Loucy (cell line): ENCODE results near the gene NET1.

Experiments used
- H2AFZ ChIP-seq: fragments of 200-600 bp; sonication (generic); 2 replicates; pipeline ENCODE4 v1.6.0; 2016; ENCODE audit warnings: antibody characterized with exemption, mild to moderate bottlenecking, low read length, moderate library complexity
- H3F3A ChIP-seq: fragments of 200-600 bp; 2 replicates; pipeline ENCODE4 v1.6.0; 2016; ENCODE audit warnings: antibody characterized with exemption, low read depth, mild to moderate bottlenecking
- H3K27me3 ChIP-seq: fragments of 200-600 bp; sonication (generic); 2 replicates; pipeline ENCODE4 v1.6.1; 2014; ENCODE audit warnings: low read length, mild to moderate bottlenecking; ENCODE audit not compliant: insufficient read depth, poor library complexity, severe bottlenecking
- H3K36me3 ChIP-seq: fragments of 200-600 bp; sonication (generic); 2 replicates; pipeline ENCODE4 v1.6.1; 2016; ENCODE audit warnings: low read length; ENCODE audit not compliant: insufficient read depth
- H3K4me1 ChIP-seq: fragments of 200-600 bp; sonication (generic); 2 replicates; pipeline ENCODE4 v1.5.1; 2014; ENCODE audit warnings: low read length, mild to moderate bottlenecking; ENCODE audit not compliant: insufficient read depth, poor library complexity, severe bottlenecking
- H3K4me2 ChIP-seq: fragments of 200-600 bp; sonication (generic); 2 replicates; pipeline ENCODE4 v1.6.0; 2014; ENCODE audit warnings: antibody characterized with exemption, low read length, low read depth, mild to moderate bottlenecking; ENCODE audit not compliant: poor library complexity, severe bottlenecking
- H3K4me3 ChIP-seq: fragments of 200-600 bp; sonication (generic); 2 replicates; pipeline ENCODE4 v1.5.1; 2014; ENCODE audit warnings: low read length, mild to moderate bottlenecking, mixed read lengths; ENCODE audit not compliant: poor library complexity, severe bottlenecking
- H3K79me2 ChIP-seq: fragments of 200-600 bp; sonication (generic); 2 replicates; pipeline ENCODE4 v1.6.1; 2014; ENCODE audit warnings: low read length; ENCODE audit not compliant: insufficient read depth
- H3K9ac ChIP-seq: fragments of 200-600 bp; sonication (generic); 2 replicates; pipeline ENCODE4 v1.6.0; 2014; ENCODE audit warnings: mild to moderate bottlenecking, low read depth, low read length, moderate library complexity; ENCODE audit not compliant: poor library complexity, severe bottlenecking
- H3K9me2 ChIP-seq: fragments of 200-600 bp; sonication (generic); replicated peaks from 2 replicates; pipeline ENCODE4 v1.6.1; 2016; ENCODE audit warnings: low read depth, low read length, mixed read lengths
- H3K9me3 ChIP-seq: fragments of 200-600 bp; sonication (generic); 2 replicates; pipeline ENCODE4 v1.6.1; 2014; ENCODE audit warnings: mild to moderate bottlenecking, antibody characterized with exemption, low read length, low read depth; ENCODE audit not compliant: insufficient read depth
- H4K20me1 ChIP-seq: fragments of 200-600 bp; sonication (generic); 2 replicates; pipeline ENCODE4 v1.6.0; 2014; ENCODE audit warnings: antibody characterized with exemption, low read length, mild to moderate bottlenecking; ENCODE audit not compliant: insufficient read depth, poor library complexity, severe bottlenecking
- CTCF ChIP-seq: fragments of 200-600 bp; sonication (generic); conservative IDR thresholded peaks from 2 replicates; pipeline ENCODE4 v1.5.1; 2014; ENCODE audit warnings: mild to moderate bottlenecking, antibody characterized with exemption, low read length
- EZH2phosphoT487 ChIP-seq: fragments of 200-600 bp; IDR thresholded peaks from 2 replicates; pipeline ENCODE4 v1.6.1; 2018; ENCODE audit warnings: antibody characterized with exemption, mild to moderate bottlenecking, moderate library complexity, borderline replicate concordance

Gene NET1

DNA sequence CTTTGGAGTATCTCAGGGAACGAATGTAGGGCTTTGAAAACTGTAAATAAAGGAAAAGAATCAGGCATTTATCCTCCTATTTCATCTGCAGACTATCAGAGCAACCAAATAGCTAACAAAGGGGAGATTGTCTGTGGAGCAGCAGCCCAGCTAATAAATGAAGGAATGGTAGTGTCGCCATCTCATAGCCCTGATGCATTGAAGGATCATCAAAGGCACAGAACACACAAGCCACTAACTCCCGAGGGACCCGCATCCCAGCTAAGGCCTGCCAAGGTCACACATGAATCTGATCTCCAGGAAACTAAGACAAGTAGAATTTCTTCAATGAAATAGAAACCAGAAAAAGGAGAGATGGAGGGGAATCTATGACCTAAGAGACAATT lies 48.8 kb downstream of the NET1 start:
- Histone ChIP-seq H3K4me2 (no peak overlapping the region), H3K9ac (no peak overlapping the region), H3K4me1 (peaks cover 14% of the 10 kb centered on the region), H3K9me2 (no peaks in the 10 kb centered on the region), H2AFZ (no peak overlapping the region), H3K27me3 (no peaks in the 10 kb centered on the region), H4K20me1 (no peaks in the 10 kb centered on the region), H3K9me3 (no peaks in the 10 kb centered on the region), H3K36me3 (peaks cover 39% of the 10 kb centered on the region; the same call in 1 of the 2 replicates), H3K79me2 (no peaks in the 10 kb centered on the region), H3K4me3 (no peak overlapping the region), H3F3A (no peaks in the 10 kb centered on the region)
- TF ChIP-seq EZH2phosphoT487 = no peak
- no peak for TF ChIP-seq CTCF

DNA sequence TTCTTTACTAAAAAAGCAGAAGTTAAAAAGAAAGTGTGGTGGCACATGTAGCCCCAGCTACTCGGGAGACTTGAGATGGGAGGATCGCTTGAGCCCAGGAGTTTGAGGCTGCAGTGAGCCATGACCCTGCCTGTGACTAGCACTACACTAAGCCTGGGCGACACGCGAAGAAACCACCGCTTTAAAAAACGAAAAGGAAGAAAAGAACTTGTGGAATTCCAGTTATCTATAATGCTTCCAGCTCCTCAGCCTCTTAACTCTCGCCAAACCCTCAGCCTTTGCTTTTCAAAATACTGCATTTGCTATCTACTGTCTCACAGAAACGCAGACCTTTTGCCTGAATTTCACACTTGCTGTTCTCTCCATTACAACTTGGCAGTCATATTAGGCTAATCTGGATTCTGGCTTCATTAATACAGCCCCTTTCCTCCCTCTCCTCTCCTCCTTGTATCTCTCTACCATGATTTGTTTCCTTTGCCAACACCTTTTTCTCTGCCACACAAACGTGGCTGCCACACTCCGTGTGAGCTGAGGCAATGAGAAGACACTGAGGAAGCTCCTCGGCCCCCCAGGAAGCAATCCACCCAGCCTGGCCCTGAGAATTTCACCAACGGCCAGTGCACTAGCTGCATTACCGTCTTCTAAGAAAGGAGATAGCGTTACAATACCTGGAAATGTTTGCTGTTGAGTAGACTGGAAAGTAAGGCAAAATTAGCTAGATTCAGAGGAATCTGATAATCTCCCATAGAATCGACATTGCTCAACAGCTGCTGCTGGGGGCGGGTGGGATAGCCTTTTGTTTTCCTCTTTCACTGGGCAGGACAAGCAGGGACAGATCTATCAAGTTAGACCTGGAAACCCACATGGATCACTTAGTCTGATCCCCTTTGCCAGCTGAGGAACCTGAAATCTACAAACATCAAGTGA lies 49.8 kb downstream of the NET1 start:
- H3K4me1 ChIP-seq = peaks cover 20% of the 10 kb centered on the region
- no peak overlapping the region for H3K9ac ChIP-seq
- H3K27me3 ChIP-seq = no peaks in the 10 kb centered on the region
- H2AFZ ChIP-seq = no peak overlapping the region
- H4K20me1 ChIP-seq = no peaks in the 10 kb centered on the region
- H3K79me2 ChIP-seq = no peaks in the 10 kb centered on the region
- H3K9me2 ChIP-seq = no peaks in the 10 kb centered on the region
- H3F3A ChIP-seq = no peaks in the 10 kb centered on the region
- H3K36me3 ChIP-seq = peaks cover 30% of the 10 kb centered on the region; the same call in 1 of the 2 replicates
- no peak overlapping the region for H3K4me2 ChIP-seq
- H3K4me3 ChIP-seq = no peak overlapping the region
- TF ChIP-seq EZH2phosphoT487 (no peak), CTCF (no peak)
- H3K9me3 ChIP-seq = no peaks in the 10 kb centered on the region

GRCh38 chr10:5462841-5463293 lies 50.5 kb downstream of the NET1 start:
- H3K36me3 ChIP-seq = peaks cover 30% of the 10 kb centered on the region; the same call in 1 of the 2 replicates
- TF ChIP-seq EZH2phosphoT487 (no peak), CTCF (no peak)
- H3K27me3 ChIP-seq = no peaks in the 10 kb centered on the region
- H3K4me3 ChIP-seq = no peak overlapping the region
- H3K4me1 ChIP-seq = peaks cover 17% of the 10 kb centered on the region
- H2AFZ ChIP-seq = no peak overlapping the region
- H3K79me2 ChIP-seq = no peaks in the 10 kb centered on the region
- H3K9me3 ChIP-seq = no peaks in the 10 kb centered on the region
- H3K9me2 ChIP-seq = no peaks in the 10 kb centered on the region
- H3F3A ChIP-seq = no peaks in the 10 kb centered on the region
- H4K20me1 ChIP-seq = no peaks in the 10 kb centered on the region
- H3K4me2 ChIP-seq = no peak overlapping the region
- no peak overlapping the region for H3K9ac ChIP-seq
